OCI-LY7 (cell line): Measurements from ENCODE around the gene UBE3C. TPM values are rescaled to one million over a fixed set of nuclear protein-coding genes. Genes with fewer than 3 reads are reported as not detected.

ENCODE experiments used
- BruUV-seq: library from RNA; stranded (reverse); fragments of 400-500 nt; replicated peaks from 2 replicates; lab custom pipeline; 2021; lab: Mats Ljungman, UMichigan
- CTCF ChIA-PET: fragments of 300-600 bp; sonication (Branson Sonifier 250); formaldehyde crosslinking; loops from one replicate; lab custom pipeline; 2022; ENCODE audit warnings: antibody characterized with exemption; ENCODE audit not compliant: unreplicated experiment; lab: Charles Lee
- POLR2A ChIA-PET: fragments of 300-600 bp; sonication (Branson Sonifier 250); formaldehyde crosslinking; loops from one replicate; lab custom pipeline; 2022; ENCODE audit warnings: antibody characterized with exemption; lab: Charles Lee
- DNase-seq: peaks from one replicate; pipeline ENCODE4 v3.0.0-alpha.2; 2015; ENCODE audit warnings: low spot score
- H2AFZ ChIP-seq: fragments of 200-600 bp; sonication (generic), shearing (Covaris generic); 2 replicates; pipeline ENCODE4 v1.6.1; 2014; ENCODE audit warnings: mild to moderate bottlenecking, antibody characterized with exemption, low read length, moderate library complexity
- H3K27ac ChIP-seq: fragments of 200-600 bp; sonication (generic); 2 replicates; pipeline ENCODE4 v1.5.1; 2014; ENCODE audit warnings: mixed run types, low read depth, mild to moderate bottlenecking, moderate library complexity, low read length, inconsistent platforms; ENCODE audit not compliant: poor library complexity, severe bottlenecking
- H3K36me3 ChIP-seq: fragments of 200-600 bp; sonication (generic); 2 replicates; pipeline ENCODE4 v1.6.1; 2014; ENCODE audit warnings: mild to moderate bottlenecking, antibody characterized with exemption, low read length, moderate library complexity, mixed read lengths; ENCODE audit not compliant: insufficient read depth
- H3K4me1 ChIP-seq: fragments of 200-600 bp; sonication (generic); 2 replicates; pipeline ENCODE4 v1.5.1; 2014; ENCODE audit warnings: mild to moderate bottlenecking, low read length; ENCODE audit not compliant: insufficient read depth, poor library complexity, severe bottlenecking
- H3K4me2 ChIP-seq: fragments of 200-600 bp; sonication (generic); 2 replicates; pipeline ENCODE4 v1.6.1; 2014; ENCODE audit warnings: mild to moderate bottlenecking, low read length
- H3K4me3 ChIP-seq: fragments of 200-600 bp; sonication (generic); 2 replicates; pipeline ENCODE4 v1.5.1; 2014; ENCODE audit warnings: mild to moderate bottlenecking, low read depth, low read length; ENCODE audit not compliant: poor library complexity, severe bottlenecking
- H3K79me2 ChIP-seq: fragments of 200-600 bp; sonication (generic); 2 replicates; pipeline ENCODE4 v1.6.1; 2016; ENCODE audit warnings: low read depth, mild to moderate bottlenecking, low read length, moderate library complexity, mixed read lengths; ENCODE audit not compliant: insufficient read depth
- H3K9me2 ChIP-seq: fragments of 200-600 bp; sonication (generic); 2 replicates; pipeline ENCODE4 v1.6.1; 2016; ENCODE audit warnings: mild to moderate bottlenecking, low read length, mixed read lengths; ENCODE audit not compliant: insufficient read depth
- H3K9me3 ChIP-seq: fragments of 200-600 bp; sonication (generic); 2 replicates; pipeline ENCODE4 v1.6.1; 2014; ENCODE audit warnings: mild to moderate bottlenecking, mixed run types, low read length, mixed read lengths
- H4K20me1 ChIP-seq: fragments of 200-600 bp; sonication (generic); 2 replicates; pipeline ENCODE4 v1.6.1; 2014; ENCODE audit warnings: mild to moderate bottlenecking, antibody characterized with exemption, low read length, moderate library complexity, mixed read lengths; ENCODE audit not compliant: insufficient read depth
- CTCF ChIP-seq: fragments of 200-600 bp; sonication (generic); conservative IDR thresholded peaks from 2 replicates; pipeline ENCODE4 v1.5.1; 2014; ENCODE audit warnings: mild to moderate bottlenecking, antibody characterized with exemption, low read length, moderate library complexity, mixed read lengths
- EZH2phosphoT487 ChIP-seq: fragments of 200-600 bp; sonication (generic); IDR thresholded peaks from 2 replicates; pipeline ENCODE4 v1.6.1; 2018; ENCODE audit warnings: low read depth, borderline replicate concordance, mild to moderate bottlenecking, mixed run types, antibody characterized with exemption, low read length, moderate library complexity, mixed read lengths
- intact Hi-C: fragments of 100-400 bp; cut with micrococcal nuclease; formaldehyde crosslinking; loops from one replicate; pipeline ENCODE4 v1.10.0; 2022; ENCODE audit not compliant: unreplicated experiment
- total RNA-seq, 2 experiments: library from RNA; depleted of rRNA in 1 of 2; stranded (reverse); fragments of >200 nt in 1 of 2; shearing (Covaris generic) in 1 of 2; gene quantifications; 2 replicates each; pipeline ENCODE4 v1.2.3, GENCODE V29; 2014 to 2022

UBE3C gene
- total RNA-seq, 2 experiments from 2014 or later: 60.4 to 66.1 TPM

GRCh38 chr7:157266272-157266671, 127.5 kb downstream of the UBE3C start:
- ChIA-PET CTCF (no interaction called here), POLR2A (no interaction called here)
- TF ChIP-seq CTCF (no peak), EZH2phosphoT487 (no peak)
- no peak overlapping the region for H2AFZ ChIP-seq
- no peaks in the 10 kb centered on the region for H3K9me2 ChIP-seq
- no peak for DNase-seq
- no peaks in the 10 kb centered on the region for H4K20me1 ChIP-seq
- H3K4me3 ChIP-seq: no peak overlapping the region
- intact Hi-C loops: no loop called here
- no peak overlapping the region for H3K27ac ChIP-seq
- peaks cover 80% of the 10 kb centered on the region for H3K36me3 ChIP-seq
- no peaks in the 10 kb centered on the region for H3K9me3 ChIP-seq
- BruUV-seq: no TSS peak
- no peak overlapping the region for H3K4me2 ChIP-seq
- no peaks in the 10 kb centered on the region for H3K79me2 ChIP-seq
- H3K4me1 ChIP-seq: no peaks in the 10 kb centered on the region

GRCh38 chr7:157267516-157267915, 128.8 kb downstream of the UBE3C start:
- intact Hi-C loops: no loop called here
- H3K4me2 ChIP-seq: no peak overlapping the region
- H4K20me1 ChIP-seq: no peaks in the 10 kb centered on the region
- CTCF ChIA-PET: no interaction called here
- no peaks in the 10 kb centered on the region for H3K4me1 ChIP-seq
- BruUV-seq: no TSS peak
- no peak for TF ChIP-seq EZH2phosphoT487
- TF ChIP-seq CTCF: no peak
- no peak overlapping the region for H3K4me3 ChIP-seq
- no peaks in the 10 kb centered on the region for H3K79me2 ChIP-seq
- peaks cover 68% of the 10 kb centered on the region for H3K36me3 ChIP-seq
- POLR2A ChIA-PET: no interaction called here
- H3K9me2 ChIP-seq: no peaks in the 10 kb centered on the region
- no peaks in the 10 kb centered on the region for H3K9me3 ChIP-seq
- H3K27ac ChIP-seq: no peak overlapping the region
- H2AFZ ChIP-seq: no peak overlapping the region
- no peak for DNase-seq

GRCh38 chr7:157267956-157268355, 129.2 kb downstream of the UBE3C start:
- CTCF ChIA-PET: no interaction called here
- Histone ChIP-seq H3K27ac (no peak overlapping the region), H3K36me3 (peaks cover 63% of the 10 kb centered on the region), H4K20me1 (no peaks in the 10 kb centered on the region), H3K4me3 (no peak overlapping the region), H3K4me2 (no peak overlapping the region), H2AFZ (no peak overlapping the region), H3K9me3 (no peaks in the 10 kb centered on the region), H3K4me1 (no peaks in the 10 kb centered on the region), H3K9me2 (no peaks in the 10 kb centered on the region), H3K79me2 (no peaks in the 10 kb centered on the region)
- DNase-seq: no peak
- POLR2A ChIA-PET: no interaction called here
- intact Hi-C loops: no loop called here
- BruUV-seq: TSS peak; percentile 47
- TF ChIP-seq CTCF (no peak), EZH2phosphoT487 (no peak)
